Left ventricle myocardium inferior (tissue), 1 donor: ENCODE measurements around the gene NEDD8. TPM values are rescaled to one million over a fixed set of nuclear protein-coding genes. Genes with fewer than 3 reads are reported as not detected.

Source experiments
- DNase-seq: peaks from one replicate; pipeline ENCODE4 v3.0.0-alpha.2; 2020
- H3K27ac ChIP-seq: fragments of 200-600 bp; replicated peaks from 2 replicates; pipeline ENCODE4 v1.8.0; 2021
- H3K27me3 ChIP-seq: fragments of 200-600 bp; 2 replicates; pipeline ENCODE4 v1.8.0; 2021; ENCODE audit warnings: low read depth
- H3K36me3 ChIP-seq: fragments of 200-600 bp; 2 replicates; pipeline ENCODE4 v1.8.0; 2021
- H3K4me1 ChIP-seq: fragments of 200-600 bp; 2 replicates; pipeline ENCODE4 v1.8.0; 2021
- H3K4me3 ChIP-seq: fragments of 200-600 bp; 2 replicates; pipeline ENCODE4 v1.8.0; 2021; ENCODE audit warnings: mild to moderate bottlenecking, moderate library complexity
- H3K9me3 ChIP-seq: fragments of 200-600 bp; replicated peaks from 2 replicates; pipeline ENCODE4 v1.8.0; 2021
- intact Hi-C: fragments of 100-400 bp; cut with micrococcal nuclease; formaldehyde crosslinking; loops from one replicate; pipeline ENCODE4 v1.11.0; 2022
- total RNA-seq: library from RNA; stranded (reverse); fragmentation: NEBNext Ultra II Directional; extraction: Animal tissue kit (Norgen Biotek cat#: 25700); gene quantifications from one replicate; pipeline ENCODE4 v1.2.1, GENCODE V29; 2021
- TF ChIP-seq, protein P1 (sequence below): fragments of 200-600 bp; IDR thresholded peaks from 2 replicates; pipeline ENCODE4 v1.8.0; 2021; ENCODE audit warnings: antibody characterized with exemption, mild to moderate bottlenecking, borderline replicate concordance
- donor health status: DM: no; HTN: yes; CAD: no; lungs with severe emphysema.

NEDD8 gene
- total RNA-seq, 1 donor from 2014 or later = 214 TPM

DNA sequence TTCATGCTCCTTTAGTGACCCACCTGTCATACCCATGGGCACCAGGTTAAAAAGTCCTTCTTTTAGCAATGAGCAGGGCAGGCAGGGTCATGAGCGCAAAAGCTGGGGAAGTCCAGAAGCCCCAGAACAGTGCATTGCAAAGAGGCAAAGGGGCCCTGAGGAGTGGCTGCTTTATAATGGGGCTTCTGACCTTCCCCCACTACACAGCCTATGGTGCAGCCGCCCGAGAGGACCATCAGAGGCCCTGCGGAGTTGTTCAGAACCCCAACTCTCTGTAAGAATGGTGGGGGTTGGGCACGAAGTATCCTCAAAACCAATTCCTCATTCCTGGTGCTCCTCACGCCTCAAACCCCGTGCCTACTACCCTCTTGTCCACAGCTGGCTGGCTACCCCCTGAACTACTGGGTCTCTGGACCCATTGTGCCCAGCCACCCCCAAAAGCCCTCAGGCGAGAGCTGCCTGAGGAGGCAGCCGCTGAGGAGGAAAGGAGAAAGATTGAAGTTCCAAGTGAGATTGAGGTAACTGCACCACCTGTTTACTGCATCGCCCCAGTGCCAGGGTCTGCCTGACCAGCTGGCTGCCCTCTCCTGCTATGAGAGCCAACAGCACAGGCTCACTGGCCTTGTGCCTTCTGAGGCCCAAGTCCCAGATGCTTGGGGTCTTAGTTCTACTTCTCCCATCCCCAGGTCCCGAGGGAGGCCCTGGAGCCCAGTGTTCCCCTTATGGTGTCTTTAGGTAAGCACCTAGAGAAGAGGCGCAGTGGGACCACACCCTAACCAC, 53.6 kb downstream of the NEDD8 start:
- H3K4me3 ChIP-seq = no peak overlapping the region
- no peak overlapping the region for H3K27ac ChIP-seq
- H3K9me3 ChIP-seq = no peaks in the 10 kb centered on the region
- intact Hi-C loops = no loop called here
- H3K36me3 ChIP-seq = peaks cover 61% of the 10 kb centered on the region
- no peaks in the 10 kb centered on the region for H3K27me3 ChIP-seq
- TF ChIP-seq, protein P1, sequence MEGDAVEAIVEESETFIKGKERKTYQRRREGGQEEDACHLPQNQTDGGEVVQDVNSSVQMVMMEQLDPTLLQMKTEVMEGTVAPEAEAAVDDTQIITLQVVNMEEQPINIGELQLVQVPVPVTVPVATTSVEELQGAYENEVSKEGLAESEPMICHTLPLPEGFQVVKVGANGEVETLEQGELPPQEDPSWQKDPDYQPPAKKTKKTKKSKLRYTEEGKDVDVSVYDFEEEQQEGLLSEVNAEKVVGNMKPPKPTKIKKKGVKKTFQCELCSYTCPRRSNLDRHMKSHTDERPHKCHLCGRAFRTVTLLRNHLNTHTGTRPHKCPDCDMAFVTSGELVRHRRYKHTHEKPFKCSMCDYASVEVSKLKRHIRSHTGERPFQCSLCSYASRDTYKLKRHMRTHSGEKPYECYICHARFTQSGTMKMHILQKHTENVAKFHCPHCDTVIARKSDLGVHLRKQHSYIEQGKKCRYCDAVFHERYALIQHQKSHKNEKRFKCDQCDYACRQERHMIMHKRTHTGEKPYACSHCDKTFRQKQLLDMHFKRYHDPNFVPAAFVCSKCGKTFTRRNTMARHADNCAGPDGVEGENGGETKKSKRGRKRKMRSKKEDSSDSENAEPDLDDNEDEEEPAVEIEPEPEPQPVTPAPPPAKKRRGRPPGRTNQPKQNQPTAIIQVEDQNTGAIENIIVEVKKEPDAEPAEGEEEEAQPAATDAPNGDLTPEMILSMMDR = no peak
- H3K4me1 ChIP-seq = peaks cover 17% of the 10 kb centered on the region
- no peak for DNase-seq

- Histone ChIP-seq H3K4me1 (peaks cover 17% of the 10 kb centered on the region), H3K4me3 (no peak overlapping the region), H3K9me3 (no peaks in the 10 kb centered on the region), H3K27me3 (no peaks in the 10 kb centered on the region), H3K27ac (no peak overlapping the region), H3K36me3 (peaks cover 57% of the 10 kb centered on the region)
- TF ChIP-seq, protein P1 = no peak
- no peak for DNase-seq
- intact Hi-C loops = no loop called here
Measured at GRCh38 chr14:24177891-24178290, 54.3 kb downstream of the NEDD8 start.

DNA sequence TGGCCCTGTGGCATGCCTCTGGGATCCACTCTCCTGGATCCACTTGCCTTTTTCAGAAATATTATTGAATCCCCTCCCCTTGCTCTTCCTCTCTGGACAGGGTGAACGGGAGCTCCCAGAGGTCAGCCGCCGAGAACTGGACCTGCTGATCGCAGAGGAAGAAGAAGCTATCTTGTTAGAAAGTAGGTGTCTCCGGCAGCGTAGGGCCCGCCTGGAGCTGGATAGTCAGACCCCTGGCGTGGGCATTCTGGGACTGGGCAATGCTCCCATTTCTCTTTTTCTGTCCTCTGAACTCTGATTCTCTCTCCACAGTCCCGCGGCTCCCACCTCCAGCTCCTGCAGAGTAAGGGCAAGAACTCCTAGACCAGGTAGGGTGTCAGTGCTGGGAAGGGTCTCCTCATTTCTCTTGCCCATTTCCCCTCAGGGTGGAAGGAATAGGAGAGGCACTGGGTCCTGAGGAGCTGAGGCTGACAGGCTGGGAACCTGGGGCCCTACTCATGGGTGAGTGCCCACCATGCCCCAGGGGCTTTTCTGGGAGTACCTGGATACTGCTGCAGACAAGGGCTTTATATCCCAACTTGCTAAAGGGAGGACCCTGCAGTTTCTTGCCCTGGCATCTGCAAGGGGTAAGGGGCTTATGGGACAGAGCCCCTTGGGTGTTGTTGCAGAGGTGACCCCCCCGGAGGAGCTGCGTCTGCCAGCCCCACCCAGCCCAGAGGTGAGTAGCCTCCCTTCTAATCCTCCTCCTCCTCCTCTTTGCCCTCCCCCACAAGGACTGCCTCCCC, 54.9 kb downstream of the NEDD8 start:
- Histone ChIP-seq H3K36me3 (peaks cover 51% of the 10 kb centered on the region), H3K4me1 (peaks cover 19% of the 10 kb centered on the region), H3K4me3 (no peak overlapping the region), H3K27me3 (no peaks in the 10 kb centered on the region), H3K9me3 (no peaks in the 10 kb centered on the region), H3K27ac (no peak overlapping the region)
- intact Hi-C loops = no loop called here
- TF ChIP-seq, protein P1 = no peak
- DNase-seq = no peak

DNA sequence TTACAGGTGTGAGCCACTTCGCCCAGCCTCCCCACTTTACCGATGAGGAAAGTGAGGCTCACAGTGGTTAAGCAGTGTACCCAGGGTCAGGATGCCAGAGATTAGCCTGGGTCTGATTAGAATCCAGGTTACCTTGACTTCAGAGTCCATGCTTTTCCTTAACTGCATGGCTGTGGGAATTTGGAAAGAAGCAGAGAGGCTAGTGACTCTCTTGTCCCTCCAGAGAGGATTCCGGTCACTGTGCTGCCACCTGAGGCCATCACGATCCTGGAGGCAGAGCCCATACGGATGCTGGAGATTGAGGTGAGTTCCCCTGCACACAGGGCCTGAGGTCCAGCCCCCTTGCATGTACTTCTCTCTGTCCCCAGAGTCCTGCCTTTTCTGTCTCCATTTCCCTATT, 55.6 kb downstream of the NEDD8 start:
- no peak for DNase-seq
- H3K4me1 ChIP-seq = peaks cover 25% of the 10 kb centered on the region
- H3K9me3 ChIP-seq = no peaks in the 10 kb centered on the region
- intact Hi-C loops = no loop called here
- H3K27ac ChIP-seq = no peak overlapping the region
- peaks cover 44% of the 10 kb centered on the region for H3K36me3 ChIP-seq
- H3K4me3 ChIP-seq = no peak overlapping the region
- TF ChIP-seq, protein P1 = no peak
- H3K27me3 ChIP-seq = no peaks in the 10 kb centered on the region

DNA sequence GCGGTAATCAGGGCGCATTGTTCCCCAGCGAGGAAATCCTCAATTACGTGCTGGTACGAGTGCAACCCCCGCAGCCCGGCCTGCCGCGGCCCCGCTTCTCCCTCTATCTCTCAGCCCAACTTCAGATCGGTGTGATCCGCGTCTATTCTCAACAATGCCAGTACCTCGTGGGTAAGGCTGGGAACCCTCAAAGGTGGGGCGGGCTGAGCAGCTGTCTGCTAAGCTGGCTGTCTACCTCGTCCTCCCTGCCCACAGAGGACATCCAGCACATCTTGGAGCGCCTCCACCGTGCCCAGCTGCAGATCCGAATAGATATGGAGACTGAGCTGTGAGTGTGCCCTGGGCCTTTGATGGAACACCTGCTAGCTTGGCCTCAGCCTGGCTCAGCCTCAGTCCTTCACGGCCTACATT, 59.3 kb downstream of the NEDD8 start:
- H3K36me3 ChIP-seq = peaks cover 34% of the 10 kb centered on the region
- no peak overlapping the region for H3K27ac ChIP-seq
- intact Hi-C loops = no loop called here

More for the DNA sequence above, 59.3 kb downstream of the NEDD8 start:
- Histone ChIP-seq H3K27me3 (no peaks in the 10 kb centered on the region), H3K4me3 (no peak overlapping the region), H3K9me3 (no peaks in the 10 kb centered on the region), H3K4me1 (peaks cover 13% of the 10 kb centered on the region)
- TF ChIP-seq, protein P1 = no peak
- no peak for DNase-seq
